ENCODE results near the gene GDAP1L1. TPM values are rescaled to one million over a fixed set of nuclear protein-coding genes. Genes with fewer than 3 reads are reported as not detected.

GDAP1L1 gene
- polyA plus RNA-seq, 1 donor from 2014 or later, result 216 TPM

DNA sequence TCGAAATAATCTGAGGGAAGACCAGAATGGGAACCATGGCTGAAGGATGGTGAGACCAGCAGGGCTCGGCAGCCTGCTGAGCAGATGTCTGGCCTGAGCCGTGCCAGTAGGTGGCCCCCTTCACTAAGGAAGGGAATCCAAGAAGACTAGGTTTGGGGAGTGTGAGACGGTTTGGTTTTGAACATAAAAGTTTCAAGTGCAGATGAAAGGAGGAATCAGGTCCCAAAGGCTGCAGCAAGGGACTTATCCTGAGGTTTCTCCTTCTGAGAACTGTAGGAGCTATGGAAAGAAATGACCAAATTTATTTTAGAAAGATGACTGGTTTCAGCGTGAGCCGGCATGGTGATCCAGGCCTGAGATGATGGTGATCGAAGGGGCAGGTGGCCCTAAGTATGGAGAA is 32.0 kb upstream of the GDAP1L1 start:
- H3K9ac ChIP-seq (ENCODE audit: low read length), result no peak overlapping the region
- no peaks in the 10 kb centered on the region for H3K9me2 ChIP-seq (ENCODE audit: insufficient read depth, low read length)
- H2AFZ ChIP-seq (ENCODE audit: low read depth, low read length), result no peak overlapping the region
- no peaks in the 10 kb centered on the region for H3K27me3 ChIP-seq (ENCODE audit: insufficient read depth, low read depth, low read length)
- H3K36me3 ChIP-seq (ENCODE audit: insufficient read depth, low read length), result no peaks in the 10 kb centered on the region
- no peak overlapping the region for H3K4me3 ChIP-seq (ENCODE audit: low read length)
- H3K4me2 ChIP-seq (ENCODE audit: low read length), result no peak overlapping the region
- no peak overlapping the region for H3K27ac ChIP-seq (ENCODE audit: low read length)
- TF ChIP-seq EZH2 (IDR thresholded peaks at IDR 0.05; ENCODE audit: borderline replicate concordance, insufficient read depth, low read length, poor library complexity, severe bottlenecking) (no peak), SMC3 (conservative IDR thresholded peaks at IDR 0.05; ENCODE audit: poor library complexity) (peak; percentile 87), POLR2AphosphoS5 (IDR thresholded peaks at IDR 0.05) (no peak), MXI1 (conservative IDR thresholded peaks at IDR 0.05; ENCODE audit: poor library complexity, severe bottlenecking) (no peak), TAF1 (IDR thresholded peaks at IDR 0.05; ENCODE audit: low read depth) (no peak), EP300 (conservative IDR thresholded peaks at IDR 0.05; ENCODE audit: poor library complexity, severe bottlenecking) (no peak), RAD21 (conservative IDR thresholded peaks at IDR 0.05) (peak; percentile 93)
- TF ChIP-seq, protein P1, sequence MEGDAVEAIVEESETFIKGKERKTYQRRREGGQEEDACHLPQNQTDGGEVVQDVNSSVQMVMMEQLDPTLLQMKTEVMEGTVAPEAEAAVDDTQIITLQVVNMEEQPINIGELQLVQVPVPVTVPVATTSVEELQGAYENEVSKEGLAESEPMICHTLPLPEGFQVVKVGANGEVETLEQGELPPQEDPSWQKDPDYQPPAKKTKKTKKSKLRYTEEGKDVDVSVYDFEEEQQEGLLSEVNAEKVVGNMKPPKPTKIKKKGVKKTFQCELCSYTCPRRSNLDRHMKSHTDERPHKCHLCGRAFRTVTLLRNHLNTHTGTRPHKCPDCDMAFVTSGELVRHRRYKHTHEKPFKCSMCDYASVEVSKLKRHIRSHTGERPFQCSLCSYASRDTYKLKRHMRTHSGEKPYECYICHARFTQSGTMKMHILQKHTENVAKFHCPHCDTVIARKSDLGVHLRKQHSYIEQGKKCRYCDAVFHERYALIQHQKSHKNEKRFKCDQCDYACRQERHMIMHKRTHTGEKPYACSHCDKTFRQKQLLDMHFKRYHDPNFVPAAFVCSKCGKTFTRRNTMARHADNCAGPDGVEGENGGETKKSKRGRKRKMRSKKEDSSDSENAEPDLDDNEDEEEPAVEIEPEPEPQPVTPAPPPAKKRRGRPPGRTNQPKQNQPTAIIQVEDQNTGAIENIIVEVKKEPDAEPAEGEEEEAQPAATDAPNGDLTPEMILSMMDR (IDR thresholded peaks at IDR 0.05; ENCODE audit: poor library complexity, severe bottlenecking), result peak; percentile 91
- TF ChIP-seq, protein P2, sequence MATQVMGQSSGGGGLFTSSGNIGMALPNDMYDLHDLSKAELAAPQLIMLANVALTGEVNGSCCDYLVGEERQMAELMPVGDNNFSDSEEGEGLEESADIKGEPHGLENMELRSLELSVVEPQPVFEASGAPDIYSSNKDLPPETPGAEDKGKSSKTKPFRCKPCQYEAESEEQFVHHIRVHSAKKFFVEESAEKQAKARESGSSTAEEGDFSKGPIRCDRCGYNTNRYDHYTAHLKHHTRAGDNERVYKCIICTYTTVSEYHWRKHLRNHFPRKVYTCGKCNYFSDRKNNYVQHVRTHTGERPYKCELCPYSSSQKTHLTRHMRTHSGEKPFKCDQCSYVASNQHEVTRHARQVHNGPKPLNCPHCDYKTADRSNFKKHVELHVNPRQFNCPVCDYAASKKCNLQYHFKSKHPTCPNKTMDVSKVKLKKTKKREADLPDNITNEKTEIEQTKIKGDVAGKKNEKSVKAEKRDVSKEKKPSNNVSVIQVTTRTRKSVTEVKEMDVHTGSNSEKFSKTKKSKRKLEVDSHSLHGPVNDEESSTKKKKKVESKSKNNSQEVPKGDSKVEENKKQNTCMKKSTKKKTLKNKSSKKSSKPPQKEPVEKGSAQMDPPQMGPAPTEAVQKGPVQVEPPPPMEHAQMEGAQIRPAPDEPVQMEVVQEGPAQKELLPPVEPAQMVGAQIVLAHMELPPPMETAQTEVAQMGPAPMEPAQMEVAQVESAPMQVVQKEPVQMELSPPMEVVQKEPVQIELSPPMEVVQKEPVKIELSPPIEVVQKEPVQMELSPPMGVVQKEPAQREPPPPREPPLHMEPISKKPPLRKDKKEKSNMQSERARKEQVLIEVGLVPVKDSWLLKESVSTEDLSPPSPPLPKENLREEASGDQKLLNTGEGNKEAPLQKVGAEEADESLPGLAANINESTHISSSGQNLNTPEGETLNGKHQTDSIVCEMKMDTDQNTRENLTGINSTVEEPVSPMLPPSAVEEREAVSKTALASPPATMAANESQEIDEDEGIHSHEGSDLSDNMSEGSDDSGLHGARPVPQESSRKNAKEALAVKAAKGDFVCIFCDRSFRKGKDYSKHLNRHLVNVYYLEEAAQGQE (IDR thresholded peaks at IDR 0.05; ENCODE audit: borderline replicate concordance), result no peak
- H3K79me2 ChIP-seq (replicated peaks; ENCODE audit: insufficient read depth, low read length), result peaks cover 17% of the 10 kb centered on the region
- H3K9me3 ChIP-seq (ENCODE audit: low read length), result no peaks in the 10 kb centered on the region
- peaks cover 6% of the 10 kb centered on the region for H3F3A ChIP-seq (ENCODE audit: insufficient read depth, low read length, poor library complexity, severe bottlenecking)
- no peaks in the 10 kb centered on the region for H4K20me1 ChIP-seq (ENCODE audit: insufficient read depth)

DNA sequence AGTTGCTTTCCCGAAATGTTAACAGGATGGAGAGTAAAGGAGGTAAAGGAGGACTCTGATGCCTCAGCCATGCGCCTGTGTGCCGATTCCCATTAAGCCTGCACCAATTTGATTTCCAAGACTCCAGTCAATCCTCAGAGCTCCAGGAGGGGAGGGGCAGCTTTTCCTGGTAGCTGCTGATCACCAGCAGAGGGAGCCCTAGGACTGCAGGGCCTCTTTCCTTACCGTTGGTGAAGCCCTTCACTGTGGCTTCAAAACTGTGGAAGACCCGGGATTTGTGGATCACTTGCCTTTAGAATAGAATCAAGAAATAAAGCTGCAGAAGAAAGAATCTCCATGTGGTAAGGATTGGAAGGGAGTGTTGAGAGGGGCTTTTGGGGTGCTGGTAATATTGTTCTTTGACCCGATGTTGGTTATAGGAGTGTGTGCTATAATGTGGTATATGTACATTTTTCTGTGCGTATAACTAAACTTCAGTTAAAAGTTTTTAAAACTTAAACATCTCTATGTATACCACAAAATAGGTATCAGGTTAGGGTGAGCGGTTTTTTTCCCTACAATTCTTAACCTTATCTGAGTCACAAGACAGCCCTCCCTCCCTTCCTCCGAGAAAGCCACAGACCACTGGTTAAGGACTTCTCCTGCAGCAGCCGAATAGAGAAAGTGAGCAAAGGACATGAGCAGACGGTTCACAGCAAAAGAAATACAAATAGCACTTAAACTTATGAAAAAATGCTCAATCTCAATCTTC is 29.6 kb upstream of the GDAP1L1 start:
- Histone ChIP-seq H3K9ac (ENCODE audit: low read length) (no peak overlapping the region), H3F3A (ENCODE audit: insufficient read depth, low read length, poor library complexity, severe bottlenecking) (no peaks in the 10 kb centered on the region), H3K79me2 (replicated peaks; ENCODE audit: insufficient read depth, low read length) (peaks cover 15% of the 10 kb centered on the region), H3K9me2 (ENCODE audit: insufficient read depth, low read length) (no peaks in the 10 kb centered on the region), H3K4me3 (ENCODE audit: low read length) (no peak overlapping the region), H2AFZ (ENCODE audit: low read depth, low read length) (no peak overlapping the region), H3K4me2 (ENCODE audit: low read length) (no peak overlapping the region), H3K27ac (ENCODE audit: low read length) (no peak overlapping the region), H4K20me1 (ENCODE audit: insufficient read depth) (no peaks in the 10 kb centered on the region), H3K9me3 (ENCODE audit: low read length) (no peaks in the 10 kb centered on the region), H3K36me3 (ENCODE audit: insufficient read depth, low read length) (no peaks in the 10 kb centered on the region), H3K27me3 (ENCODE audit: insufficient read depth, low read depth, low read length) (no peaks in the 10 kb centered on the region)
- peak; percentile 87 for TF ChIP-seq RAD21 (conservative IDR thresholded peaks at IDR 0.05)
- peak; percentile 86 for TF ChIP-seq SMC3 (conservative IDR thresholded peaks at IDR 0.05; ENCODE audit: poor library complexity)
- TF ChIP-seq, protein P2 (IDR thresholded peaks at IDR 0.05; ENCODE audit: borderline replicate concordance), result no peak
- TF ChIP-seq EZH2 (IDR thresholded peaks at IDR 0.05; ENCODE audit: borderline replicate concordance, insufficient read depth, low read length, poor library complexity, severe bottlenecking), result no peak
- no peak for TF ChIP-seq TAF1 (IDR thresholded peaks at IDR 0.05; ENCODE audit: low read depth)
- no peak for TF ChIP-seq EP300 (conservative IDR thresholded peaks at IDR 0.05; ENCODE audit: poor library complexity, severe bottlenecking)
- TF ChIP-seq POLR2AphosphoS5 (IDR thresholded peaks at IDR 0.05), result no peak
- no peak for TF ChIP-seq MXI1 (conservative IDR thresholded peaks at IDR 0.05; ENCODE audit: poor library complexity, severe bottlenecking)
- TF ChIP-seq, protein P1 (IDR thresholded peaks at IDR 0.05; ENCODE audit: poor library complexity, severe bottlenecking), result peak; percentile 82

Measured in neural cell (in vitro differentiated cells).